GM21367 (cell line): ENCODE measurements around the gene GLOD4.
"Not testable (repeated sequence)": the region's sequence is repeated elsewhere in the genome, so short reads cannot be mapped to it uniquely, and the experiment has no call there.

ENCODE experiments used
- ATAC-seq: cut with Tn5 transposase; IDR thresholded peaks from one replicate; pipeline ENCODE4 v1.9.1; 2021; ENCODE audit not compliant: unreplicated experiment

GLOD4 gene

DNA sequence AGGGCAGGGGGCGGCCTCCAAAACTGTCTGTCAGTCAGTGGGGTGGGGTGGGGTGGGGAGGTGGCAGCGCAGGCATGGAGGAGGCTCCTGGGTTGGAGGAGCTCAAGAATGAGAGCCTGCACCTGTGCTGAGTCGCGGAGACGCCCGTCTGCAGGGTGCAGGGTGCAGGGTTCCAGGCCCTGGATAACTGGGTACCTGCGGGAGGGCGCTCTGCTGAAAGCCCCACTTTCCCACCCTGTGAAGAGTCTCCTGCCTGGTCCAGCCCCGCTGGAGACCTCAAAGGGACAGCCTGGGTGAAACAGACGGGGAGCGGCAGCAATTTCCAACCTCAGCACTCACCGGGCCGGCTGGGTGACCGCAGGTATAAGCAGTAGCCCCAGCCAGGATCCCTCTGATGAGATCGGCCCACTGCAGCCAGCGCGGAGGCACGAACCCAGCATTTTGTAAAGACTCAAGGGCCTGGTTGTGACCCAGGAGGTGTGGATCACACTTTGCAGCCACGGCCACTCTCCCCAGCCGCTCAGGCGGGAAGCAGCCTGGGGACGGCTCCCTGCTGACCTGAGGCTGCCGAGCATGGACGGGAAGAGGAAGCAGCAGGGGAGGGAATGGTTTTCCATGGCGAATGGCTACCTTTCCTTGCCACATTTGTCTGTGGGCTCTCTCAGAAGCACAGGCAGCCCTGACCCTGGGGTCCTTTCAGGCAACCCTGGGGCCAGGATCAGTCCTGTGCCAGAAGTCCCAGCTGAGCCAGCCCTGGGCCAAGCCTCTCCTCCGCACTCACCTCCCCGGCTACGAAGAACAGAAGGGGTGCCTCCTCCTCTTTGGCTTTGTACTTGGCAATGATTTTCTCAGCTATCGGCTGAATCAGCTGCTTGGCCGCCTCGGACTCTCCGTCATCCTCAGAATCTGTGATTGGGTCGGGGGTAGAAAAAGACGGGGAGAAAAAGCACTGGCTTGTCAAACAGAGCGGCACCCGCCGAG is 21.1 kb upstream of the GLOD4 start:
- ATAC-seq, result no peak

DNA sequence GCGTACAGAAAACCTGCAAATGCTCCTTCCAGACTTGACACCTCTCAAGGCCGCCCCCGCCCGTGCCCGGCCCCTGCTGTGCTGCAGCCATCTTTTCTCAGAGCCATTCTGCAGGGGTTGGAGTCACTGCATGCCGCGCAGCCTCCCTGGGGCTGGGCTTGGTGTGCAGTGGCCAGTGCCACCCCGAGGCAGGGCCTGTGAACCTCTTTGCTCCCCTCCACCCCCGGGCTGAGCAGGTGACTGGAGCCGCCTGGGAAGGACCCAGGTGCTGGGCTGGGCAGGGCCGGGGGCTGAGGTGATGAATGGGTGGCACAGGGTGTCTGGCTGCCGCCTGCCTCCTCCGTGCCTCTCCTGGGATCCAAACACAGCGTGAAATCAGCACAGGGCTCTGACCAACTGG is 20.4 kb upstream of the GLOD4 start:
- ATAC-seq, result no peak

DNA sequence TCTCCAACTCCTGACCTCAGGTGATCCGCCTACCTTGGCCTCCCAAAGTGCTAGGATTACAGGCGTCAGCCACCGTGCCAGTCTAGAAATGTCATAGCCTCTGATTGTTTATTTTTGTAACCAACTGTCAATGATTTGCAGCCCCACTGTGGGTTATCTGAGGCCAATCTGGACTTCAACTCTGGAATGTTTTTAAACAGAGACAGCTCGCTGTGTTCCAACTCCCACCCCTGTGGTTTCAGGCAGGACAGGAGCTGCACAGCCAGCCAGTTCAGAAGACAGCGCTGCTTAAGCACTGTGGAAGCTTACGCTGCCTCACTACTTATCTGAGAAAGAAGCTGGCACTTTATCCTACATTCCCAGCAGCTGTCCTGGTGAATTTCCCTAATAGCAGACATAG is 19.6 kb upstream of the GLOD4 start:
- ATAC-seq, result no peak

DNA sequence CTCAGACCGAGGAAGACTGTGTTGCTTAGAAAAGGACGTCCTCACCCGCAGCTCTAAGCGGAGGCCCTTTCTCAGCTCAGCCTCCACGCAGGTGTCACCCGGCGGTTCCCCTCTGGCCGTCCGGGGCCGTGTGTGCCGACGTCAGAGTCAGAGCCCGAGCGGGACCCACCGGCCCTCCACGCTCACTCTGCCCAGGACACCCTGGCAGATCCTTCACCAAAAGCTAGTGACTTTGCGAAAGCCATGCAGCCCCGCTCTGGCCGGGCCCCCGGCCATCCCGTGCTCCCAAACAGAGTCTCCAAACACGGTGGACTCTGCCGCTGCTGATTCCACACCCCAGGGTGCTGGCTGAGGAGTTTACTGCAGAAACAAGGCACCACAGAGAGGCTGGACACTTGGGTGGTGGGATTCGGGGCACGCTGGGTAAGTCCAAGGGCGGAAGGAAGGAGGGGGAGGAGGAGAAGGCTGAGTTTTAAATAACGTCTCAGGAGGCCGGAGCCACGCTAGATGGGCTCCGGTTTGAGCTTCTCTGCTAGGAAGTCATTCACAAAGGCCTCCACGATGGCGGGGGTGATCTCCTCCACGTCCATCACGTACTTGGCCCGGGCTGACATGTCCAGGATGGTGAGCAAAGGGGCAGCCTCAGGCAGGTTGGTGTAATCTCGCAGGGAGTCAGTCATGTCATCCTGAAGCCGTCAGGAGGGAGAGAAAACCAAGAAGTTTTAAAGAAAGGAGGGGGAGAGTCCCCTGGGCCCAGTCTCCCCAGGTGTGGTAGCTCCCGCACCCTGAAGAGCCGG is 18.6 kb upstream of the GLOD4 start:
- ATAC-seq, result no peak

DNA sequence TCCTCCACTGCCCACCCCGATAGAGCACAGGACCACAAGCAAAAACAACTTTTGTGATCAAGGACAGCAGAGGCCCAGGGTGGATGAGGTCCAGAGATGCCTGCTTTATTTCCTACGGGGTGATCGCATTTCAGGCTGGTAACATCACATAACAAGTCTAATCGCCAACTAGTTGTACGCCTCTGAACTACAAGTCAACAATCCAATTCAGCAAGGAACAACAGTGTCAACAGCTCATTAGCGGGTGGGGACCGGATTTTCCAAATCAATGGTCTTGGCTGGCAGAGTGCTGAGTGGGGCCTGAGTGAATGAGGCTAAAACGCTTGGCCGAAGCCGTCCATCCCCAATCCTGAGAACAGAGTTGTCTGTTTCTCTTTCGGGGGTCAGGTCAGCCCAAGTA is 17.2 kb upstream of the GLOD4 start:
- ATAC-seq, result no peak

DNA sequence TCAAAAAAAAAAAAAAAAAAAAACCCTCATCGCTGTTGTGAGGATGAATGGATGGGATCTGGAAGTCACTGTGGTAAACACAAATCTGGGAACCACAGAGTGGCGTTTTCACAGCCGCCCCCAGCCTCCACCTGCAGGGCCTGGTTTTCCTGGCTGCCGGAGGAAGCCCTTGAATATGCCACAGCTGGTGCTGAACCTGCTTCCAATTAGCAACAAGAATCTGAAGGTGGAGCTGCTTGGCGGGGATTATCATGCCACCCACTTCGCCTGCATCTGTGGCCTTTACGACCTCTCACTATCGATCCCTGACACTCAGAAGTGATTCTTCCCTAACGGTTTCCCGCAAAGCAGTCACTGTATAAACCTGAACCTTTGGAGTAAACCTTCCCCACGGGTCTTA is 16.2 kb upstream of the GLOD4 start:
- no peak for ATAC-seq

DNA sequence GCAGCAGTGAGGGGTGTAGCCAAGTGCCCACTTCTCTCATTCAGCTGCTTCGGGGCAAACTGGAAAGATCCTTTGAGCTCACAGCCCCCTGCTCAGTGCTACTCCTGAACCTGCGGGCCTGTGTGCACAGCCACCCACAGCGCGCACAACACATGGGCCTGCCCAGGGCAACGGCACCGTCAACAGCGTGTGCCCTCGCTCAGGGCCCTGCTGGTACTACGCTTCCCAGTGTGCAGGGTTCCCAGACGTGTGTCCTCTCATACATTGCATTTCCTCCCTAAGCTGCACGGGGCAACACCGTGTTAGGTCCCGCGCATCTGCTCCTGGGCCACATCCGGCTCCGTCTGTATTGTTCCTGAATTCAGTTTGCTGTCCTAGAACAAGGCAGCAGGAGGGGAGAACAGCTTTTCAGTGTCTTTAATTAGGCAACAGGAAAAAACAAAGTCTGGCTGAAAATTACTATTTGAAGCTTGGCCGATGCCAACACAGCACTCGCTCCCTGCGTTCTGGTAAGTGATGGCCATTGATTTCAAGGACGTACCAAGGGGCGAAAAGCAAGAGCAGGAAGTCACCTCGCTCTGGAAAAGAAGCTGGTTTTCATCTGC is 15.3 kb upstream of the GLOD4 start:
- ATAC-seq, result no peak

DNA sequence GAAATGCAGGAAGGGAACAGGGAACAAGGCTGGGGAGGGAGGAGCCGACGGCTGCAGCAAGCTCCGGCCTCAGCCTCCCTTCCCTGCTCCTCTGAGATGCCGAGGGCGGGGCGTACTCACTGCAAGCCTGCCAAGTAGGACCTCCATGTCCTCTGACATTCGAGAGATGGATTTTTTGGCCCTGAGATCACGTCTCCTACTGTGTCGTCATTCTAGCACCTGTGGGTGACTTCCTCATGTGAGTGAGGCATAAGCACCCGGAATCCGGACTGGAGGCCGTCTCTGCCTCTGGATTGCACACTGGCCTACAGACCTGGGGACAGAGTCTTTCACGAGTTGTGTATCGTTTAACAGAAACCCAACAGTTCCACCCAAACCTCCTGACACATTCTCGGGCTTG is 14.5 kb upstream of the GLOD4 start:
- ATAC-seq, result no peak

DNA sequence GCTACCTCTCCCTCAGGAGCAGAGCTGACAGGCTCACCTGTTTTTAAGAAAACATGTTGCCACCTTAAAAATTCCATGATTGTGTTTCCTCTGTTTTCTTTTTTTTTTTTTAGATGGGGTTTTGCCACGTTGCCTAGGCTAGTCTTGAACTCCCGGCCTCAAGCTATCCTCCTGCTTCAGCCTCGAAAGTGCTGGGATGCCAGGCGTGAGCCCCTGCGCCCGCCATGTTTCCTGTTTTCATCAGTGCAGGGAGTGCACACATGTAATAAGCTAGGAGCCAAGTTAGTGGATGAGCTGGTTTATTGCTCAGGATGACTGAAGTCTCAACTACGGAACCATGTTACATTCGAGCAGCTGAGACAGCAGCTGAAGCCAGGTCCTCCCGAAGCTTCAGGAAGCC is 13.6 kb upstream of the GLOD4 start:
- no peak for ATAC-seq

DNA sequence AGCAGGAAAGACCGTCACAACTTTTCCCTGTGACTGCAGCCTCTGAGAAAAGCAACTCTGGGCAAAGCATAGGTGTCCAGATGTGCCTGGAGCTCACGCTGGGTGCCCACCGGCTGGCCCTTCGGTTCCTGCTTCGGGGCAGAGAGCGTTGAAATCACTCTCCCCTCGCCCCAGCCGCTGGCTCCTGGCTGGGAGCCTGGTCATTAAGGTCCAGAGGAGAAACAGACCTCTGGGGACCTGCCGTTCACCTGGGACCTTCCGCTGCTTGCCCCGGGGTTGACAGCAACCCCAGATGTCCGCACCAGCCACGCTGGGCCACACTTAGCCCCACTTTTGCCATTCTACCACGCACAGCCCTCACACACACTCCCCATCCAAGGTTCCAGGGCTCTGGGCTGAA is 13.2 kb upstream of the GLOD4 start:
- no peak for ATAC-seq

DNA sequence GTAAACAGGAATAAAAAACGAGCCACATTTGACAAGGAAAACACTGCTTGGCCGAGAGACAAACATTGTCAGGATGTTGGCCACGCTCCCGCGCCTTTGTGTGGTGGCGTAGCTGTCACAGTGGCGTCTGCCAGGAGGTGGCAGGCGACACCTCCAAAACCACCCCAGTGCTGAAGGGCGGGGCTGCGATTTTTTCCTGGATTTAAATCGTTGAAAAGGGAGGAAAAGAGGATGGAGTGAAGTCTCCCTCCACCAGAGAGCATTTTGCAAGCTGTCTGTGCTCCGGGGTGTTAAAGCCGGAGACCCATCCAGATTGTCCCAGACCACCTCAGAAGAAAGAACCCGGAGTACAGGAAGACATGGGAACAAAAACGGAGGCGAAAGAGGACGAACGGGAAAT is 12.8 kb upstream of the GLOD4 start:
- no peak for ATAC-seq

DNA sequence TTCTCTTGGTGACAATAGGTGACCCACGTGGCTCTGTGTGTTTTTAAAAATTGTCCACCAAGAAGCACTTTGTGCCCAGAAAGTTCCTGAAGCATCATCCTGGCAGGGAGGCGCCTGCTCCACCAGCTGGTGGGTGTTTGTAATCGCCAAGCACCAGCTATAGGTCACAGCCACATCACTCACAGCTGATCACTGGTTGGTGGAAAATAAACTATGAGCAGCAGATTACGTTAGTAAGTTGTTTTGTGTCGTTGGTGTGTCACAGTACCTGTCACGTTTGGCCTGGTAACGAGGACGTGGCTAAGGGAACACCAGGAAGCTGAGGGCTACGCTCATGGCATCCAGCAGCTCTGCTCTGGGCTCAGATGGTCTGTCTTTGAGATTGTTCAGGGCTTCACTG is 10.2 kb upstream of the GLOD4 start:
- no peak for ATAC-seq

DNA sequence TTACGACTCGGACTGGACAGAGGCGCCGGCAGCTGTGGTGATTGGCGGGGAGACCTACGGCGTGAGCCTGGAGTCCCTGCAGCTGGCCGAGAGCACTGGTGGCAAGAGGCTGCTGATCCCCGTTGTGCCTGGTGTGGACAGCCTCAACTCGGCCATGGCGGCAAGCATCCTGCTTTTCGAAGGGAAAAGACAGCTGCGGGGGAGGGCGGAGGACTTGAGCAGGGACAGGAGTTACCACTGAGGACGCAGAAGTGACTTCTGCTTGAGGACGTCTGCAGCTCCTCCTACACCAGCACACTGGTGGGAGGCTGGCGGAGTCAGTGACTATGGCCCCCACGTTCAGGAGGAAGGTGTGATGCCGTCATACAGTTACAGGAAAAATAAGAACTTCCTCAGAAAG is 9.7 kb upstream of the GLOD4 start:
- ATAC-seq, result no peak

DNA sequence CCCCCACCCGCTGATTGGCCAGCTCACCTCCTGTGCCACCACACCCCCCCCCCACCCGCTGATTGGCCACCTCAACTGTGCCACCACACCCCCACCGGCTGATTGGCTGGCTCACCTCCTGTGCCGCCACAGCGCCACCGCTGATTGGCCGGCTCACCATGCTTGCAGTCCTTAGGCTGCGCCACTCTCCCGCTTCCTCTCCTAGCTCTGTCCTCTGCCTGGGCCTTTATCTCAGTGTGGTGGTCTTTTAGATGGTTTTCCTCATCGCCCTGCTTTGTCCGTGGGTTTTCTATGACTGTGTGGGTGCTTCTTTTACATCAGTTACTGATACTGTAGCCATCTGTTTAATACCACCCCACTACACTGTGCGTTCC is 8.8 kb upstream of the GLOD4 start:
- not testable (repeated sequence) for ATAC-seq

DNA sequence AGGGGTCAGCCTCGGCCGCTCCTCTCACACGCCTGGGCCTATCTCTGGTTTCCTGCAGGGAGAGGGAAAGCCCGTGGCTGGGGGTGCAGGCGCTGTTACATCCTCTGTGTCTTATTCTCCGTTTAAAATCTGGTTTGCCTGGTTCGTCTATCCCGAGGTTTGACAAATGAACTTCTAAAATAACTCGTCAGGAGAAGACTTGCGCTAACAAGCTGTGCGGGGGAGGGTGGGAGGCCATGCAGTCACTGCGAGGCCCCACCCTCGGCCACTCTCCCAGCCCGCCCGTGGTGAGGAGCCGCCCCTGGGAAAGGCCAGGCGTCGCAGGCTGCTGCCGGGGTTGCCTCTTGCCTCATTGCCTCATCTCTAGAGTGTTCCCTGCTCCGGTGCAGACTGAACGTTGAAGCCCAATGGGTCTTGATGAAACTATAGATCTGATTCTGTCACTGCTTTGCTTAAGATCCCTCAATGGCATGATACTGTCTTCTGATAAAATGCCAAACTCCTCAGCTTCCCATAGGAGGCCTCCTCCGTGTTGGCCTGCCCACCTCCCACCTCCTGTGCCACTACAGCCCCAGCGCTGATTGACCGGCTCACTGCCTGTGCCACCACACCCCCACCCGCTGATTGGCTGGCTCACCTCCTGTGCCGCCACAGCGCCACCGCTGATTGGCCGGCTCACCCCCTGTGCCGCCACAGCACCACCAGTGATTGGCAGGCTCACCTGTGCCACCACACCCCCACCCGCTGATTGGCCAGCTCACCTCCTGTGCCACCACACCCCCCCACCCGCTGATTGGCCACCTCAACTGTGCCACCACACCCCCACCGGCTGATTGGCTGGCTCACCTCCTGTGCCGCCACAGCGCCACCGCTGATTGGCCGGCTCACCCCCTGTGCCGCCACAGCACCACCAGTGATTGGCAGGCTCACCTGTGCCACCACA is 8.1 kb upstream of the GLOD4 start:
- ATAC-seq, result not testable (repeated sequence)

DNA sequence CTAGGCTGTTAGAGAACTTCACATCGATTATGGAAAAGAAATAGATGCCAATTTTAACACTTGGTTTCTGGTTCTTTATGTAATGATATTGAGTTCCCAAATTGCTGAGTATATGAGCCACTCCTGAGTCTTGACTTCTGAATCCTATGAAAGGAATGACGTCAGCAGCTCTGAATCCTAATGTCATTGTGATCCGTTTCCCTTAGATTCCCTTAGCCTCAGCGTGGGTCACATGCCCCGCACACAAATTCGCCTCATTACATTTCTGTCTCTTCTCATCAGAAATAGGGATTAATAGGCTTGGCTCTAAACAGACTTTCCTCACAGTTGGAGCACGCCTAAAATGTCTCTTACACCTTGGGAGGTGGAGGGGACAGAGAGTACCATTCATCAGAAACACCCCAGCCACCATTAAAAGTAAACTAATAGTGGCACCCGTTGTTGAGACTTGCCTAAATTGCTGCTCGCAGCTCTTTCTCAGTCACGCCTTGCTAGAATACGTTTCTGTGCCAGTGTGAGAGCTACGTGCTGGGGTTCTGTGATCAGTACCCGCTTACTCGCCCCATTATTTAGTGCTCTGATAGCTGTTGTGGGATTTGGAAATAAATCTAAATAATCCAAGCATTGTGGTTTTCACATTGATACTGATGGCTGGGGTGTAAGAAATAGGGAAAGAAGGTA is 7.2 kb upstream of the GLOD4 start:
- ATAC-seq, result no peak

DNA sequence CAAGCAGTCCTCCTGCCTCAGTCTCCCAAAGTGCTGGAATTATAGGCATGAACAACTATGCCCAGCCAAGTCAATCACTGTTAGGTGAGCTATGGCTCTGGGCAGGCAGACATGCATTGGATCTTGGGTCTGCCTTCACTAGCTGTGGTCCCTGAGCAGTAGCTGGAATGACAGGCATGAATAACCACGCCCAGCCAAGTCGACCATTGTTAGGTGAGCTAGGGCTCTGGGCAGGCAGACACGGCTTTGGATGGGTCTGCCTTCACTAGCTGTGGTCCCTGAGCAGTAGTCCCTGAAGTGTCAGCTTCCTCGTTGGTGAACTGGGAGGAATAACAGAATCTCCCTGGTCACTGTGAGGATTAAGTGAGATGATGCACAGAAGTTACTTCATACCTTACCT is 6.5 kb upstream of the GLOD4 start:
- ATAC-seq, result no peak

DNA sequence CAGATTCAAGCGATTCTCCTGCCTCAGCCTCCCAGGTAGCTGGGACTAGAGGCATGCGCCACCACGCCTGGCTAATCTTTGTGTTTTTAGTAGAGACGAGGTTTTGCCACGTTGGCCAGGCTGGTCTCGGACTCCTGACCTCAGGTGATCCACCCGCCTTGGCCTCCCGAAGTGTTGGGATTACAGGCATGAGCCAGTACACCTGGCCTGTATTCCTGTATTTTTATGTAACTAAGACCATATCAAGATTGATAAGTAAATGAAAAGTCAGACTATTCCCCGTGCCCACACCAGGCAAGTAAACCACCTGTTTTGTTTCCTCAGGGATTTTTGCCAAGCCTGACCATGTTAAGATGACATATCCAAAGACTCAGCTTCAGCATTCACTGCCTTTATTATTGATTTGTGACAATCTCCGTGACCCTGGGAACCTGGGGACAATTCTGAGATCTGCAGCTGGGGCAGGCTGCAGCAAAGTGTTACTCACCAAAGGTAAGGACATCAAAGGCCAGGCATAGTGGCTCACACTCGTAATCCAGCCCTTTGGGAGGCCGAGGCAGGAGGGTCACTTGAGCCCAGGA is 5.7 kb upstream of the GLOD4 start:
- ATAC-seq, result no peak

DNA sequence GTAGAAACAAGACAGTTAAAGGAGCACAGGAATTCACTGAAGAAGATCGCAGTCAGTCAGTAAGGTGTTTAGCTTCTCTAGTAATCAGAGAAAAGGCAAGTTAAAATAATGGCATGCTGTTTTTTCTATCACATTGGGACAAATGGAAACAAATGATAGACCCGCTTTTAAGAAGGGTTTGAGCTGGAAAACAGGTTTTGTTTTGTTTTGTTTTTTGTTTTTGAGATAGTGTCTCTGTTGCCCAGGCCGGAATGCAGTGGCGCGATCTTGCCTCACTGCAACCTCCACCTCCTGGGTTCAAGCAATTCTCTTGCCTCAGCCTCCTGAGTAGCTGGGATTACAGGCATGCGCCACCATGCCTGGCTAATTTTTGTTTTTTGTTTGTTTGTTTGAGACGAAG is 3.8 kb upstream of the GLOD4 start:
- ATAC-seq, result not testable (repeated sequence)

DNA sequence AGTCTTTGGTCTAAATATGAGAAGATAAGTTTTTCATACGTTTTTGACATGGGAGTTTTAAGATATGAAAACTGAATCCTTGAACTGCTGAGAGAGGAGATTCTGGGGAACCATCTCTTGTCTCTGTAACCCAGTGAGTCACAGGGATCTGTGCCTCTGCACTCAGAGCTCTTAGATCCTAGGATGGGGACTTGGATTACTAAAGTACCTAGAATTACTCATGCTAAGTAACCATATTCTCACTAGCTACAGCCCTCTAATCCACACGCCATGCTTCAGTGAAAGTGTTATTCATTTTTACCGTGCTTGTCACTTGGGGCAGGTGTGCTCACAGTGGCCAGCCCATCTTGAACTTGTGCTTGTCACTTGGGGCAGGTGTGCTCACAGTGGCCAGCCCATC is 2.1 kb upstream of the GLOD4 start:
- ATAC-seq, result no peak
